ENCODE results near the gene HOXC10. TPM values are rescaled to one million over a fixed set of nuclear protein-coding genes. Genes with fewer than 3 reads are reported as not detected.

HOXC10 gene
- total RNA-seq, 1 experiment from 2014 or later: 6.9 TPM

DNA sequence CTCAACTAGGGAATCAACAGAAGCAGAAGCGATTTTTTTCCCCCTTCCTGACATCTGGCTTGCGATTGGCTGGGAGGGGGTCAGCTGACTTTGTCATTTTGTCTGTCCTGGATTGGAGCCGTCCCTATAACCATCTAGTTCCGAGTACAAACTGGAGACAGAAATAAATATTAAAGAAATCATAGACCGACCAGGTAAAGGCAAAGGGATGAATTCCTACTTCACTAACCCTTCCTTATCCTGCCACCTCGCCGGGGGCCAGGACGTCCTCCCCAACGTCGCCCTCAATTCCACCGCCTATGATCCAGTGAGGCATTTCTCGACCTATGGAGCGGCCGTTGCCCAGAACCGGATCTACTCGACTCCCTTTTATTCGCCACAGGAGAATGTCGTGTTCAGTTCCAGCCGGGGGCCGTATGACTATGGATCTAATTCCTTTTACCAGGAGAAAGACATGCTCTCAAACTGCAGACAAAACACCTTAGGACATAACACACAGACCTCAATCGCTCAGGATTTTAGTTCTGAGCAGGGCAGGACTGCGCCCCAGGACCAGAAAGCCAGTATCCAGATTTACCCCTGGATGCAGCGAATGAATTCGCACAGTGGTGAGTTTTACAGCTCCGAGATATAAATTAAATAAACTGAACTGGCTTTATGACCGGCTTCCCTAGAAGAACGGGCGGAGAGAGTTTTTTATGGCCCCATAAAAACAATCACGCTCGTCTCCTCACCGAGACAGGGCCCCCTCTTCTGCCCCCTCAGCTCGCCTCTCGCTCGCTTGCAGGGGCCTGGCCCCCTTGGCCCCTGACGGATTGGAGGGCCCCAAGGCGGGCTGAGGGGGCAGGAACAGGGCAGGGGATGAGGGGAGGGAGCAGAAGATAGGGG is 43.6 kb downstream of the HOXC10 start, which contains the start of gene HOXC6:
Gene HOXC6, plus strand, starts transcription at position 127 of the 888 bp plus-strand sequence. Its CDS starts 82 bp downstream, at position 209.
- DNase-seq (ENCODE audit: low read depth): peak; percentile 72

GRCh38 chr12:54029529-54030441 is 44.8 kb downstream of the HOXC10 start:
- no peak for DNase-seq (ENCODE audit: low read depth)

DNA sequence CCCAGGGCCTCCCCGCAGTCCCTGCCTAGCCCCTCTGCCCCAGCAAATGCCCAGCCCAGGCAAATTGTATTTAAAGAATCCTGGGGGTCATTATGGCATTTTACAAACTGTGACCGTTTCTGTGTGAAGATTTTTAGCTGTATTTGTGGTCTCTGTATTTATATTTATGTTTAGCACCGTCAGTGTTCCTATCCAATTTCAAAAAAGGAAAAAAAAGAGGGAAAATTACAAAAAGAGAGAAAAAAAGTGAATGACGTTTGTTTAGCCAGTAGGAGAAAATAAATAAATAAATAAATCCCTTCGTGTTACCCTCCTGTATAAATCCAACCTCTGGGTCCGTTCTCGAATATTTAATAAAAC is 45.5 kb downstream of the HOXC10 start:
- no peak for DNase-seq (ENCODE audit: low read depth)

- no peak for DNase-seq (ENCODE audit: low read depth)
Observed at GRCh38 chr12:54030889-54031471, 46.0 kb downstream of the HOXC10 start.

DNA sequence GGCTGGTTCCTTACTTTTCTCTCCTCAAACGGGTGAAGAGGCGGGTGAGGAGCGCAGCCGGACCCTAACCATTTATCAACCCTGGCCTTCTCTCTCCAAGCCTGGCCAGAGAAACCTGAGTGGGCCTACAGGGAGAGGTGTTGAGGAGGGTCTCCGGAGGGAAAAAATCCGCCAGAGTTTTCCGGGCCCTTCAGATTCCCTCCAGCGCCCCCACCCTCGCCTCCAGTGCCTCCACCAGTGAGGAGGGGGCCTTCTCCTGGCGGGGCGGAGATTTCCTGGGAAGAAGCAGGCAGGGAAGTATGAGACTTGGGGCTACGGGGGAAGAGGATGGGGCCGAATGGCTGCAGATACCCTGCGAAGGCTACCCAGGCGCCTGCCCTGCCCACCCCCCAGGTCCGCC is 46.5 kb downstream of the HOXC10 start:
- no peak for DNase-seq (ENCODE audit: low read depth)

DNA sequence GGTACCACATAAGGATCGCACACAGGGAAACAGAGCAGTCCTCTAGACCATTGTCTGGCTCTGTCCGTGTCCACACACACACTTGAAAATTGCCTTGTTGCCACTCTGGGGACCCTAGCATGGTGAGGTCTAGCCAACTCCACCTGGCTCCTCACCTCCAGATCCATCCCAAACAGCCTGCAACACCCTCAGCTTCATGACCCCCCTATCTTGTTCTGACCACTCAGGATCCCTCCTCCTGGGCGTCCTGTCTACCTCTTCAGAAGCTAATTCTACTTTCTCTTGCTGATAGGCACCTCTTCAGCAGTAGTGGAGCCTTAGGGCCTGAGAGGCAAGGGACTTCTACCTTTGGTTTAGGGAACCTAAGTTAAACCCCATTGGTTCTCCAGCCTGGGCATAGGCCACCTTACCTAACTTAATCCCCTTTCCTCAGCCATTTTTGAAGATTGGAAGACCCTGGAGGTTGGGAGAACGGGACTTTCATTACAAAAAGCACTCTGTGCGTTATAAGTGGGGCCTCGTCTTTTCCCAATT is 47.2 kb downstream of the HOXC10 start:
- no peak for DNase-seq (ENCODE audit: low read depth)

DNA sequence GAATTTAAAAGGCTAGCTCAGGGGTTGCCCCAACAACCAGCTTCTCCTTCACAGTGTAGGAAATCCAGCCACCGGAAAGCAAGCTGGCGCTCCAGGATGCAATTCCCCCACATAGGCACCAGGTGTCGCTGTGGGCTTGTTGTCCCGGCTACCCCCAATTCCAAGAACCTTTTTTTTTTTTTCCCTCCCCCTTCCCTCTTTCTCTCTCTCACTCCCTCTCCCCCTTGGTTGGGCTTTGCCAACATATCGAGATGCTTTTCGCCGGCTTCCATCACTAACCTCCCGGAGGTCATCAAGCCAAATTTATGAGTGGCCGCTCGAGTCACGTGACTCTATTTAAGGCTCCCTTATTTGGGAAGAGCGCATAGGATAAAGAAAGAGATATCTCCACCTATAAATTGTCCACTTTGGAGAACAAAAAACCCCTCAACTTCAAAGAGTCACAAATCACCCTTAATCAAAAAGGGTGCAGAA is 47.7 kb downstream of the HOXC10 start, which contains the start of gene HOXC5:
Gene HOXC5, plus strand, starts transcription at position 424 of the 474 bp plus-strand sequence. CDS start 73 bp downstream, outside the sequence.
- peak; percentile 91 for DNase-seq (ENCODE audit: low read depth)

GRCh38 chr12:54033106-54033979 is 48.4 kb downstream of the HOXC10 start:
- peak; percentile 63 for DNase-seq (ENCODE audit: low read depth)

DNA sequence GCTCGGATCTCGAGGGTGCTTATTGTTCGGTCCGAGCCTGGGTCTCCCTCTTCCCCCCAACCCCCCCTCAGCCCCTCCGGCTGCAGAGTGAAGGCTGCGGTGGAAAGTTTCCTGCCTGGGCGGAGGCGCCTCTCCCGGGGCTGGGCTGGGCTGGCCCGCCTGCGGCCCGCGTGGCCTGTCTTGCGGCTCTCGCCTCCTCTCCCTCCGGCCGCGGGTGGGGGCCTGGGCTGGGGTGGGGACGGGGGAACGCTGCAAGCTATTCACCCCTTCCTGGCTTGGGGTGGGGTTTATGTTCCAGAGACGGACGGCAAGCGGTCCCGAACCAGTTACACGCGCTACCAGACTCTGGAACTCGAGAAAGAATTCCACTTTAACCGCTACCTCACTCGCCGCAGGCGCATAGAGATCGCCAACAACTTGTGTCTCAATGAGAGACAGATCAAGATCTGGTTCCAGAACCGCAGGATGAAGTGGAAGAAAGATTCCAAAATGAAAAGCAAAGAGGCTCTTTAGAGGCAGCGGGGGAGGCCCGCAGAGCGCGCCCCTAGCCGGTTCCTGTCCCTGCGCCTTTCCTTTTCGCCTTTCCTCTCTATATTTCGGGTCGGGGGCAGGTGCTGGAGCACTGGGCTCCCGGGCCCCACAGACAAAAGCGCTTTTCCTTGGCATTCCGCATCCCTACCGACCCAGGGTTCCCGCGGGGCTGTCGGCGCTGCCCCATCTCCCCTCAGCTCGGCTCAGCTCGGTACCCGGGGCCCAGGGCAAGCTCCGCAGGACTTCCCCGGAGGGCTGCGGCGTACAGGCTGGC is 49.2 kb downstream of the HOXC10 start:
- no peak for DNase-seq (ENCODE audit: low read depth)

DNA sequence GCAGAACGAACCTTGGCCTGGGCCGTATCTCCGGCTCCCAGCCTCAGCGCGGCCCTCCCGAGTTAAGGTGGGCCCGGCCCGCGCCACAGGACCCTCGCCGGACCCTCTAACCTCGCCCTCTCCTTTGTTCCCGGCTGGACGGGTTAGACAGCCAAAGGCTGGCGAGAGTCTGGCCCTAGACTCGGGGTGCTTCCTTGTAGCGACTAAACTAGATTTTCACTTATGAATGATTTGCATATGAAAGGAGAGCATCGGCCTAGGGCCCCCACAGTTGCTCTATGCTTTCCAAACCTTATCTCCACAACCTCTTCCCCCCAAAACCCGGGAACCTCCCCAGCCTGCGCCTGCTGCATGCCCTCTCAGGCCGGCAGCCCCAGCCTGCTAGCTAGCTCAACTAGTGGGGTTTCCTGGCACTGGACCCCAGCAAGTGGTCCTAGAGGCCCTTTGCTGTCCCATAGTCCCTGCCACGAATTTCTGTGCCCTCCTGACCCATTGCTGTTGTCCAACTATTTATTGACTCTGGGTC is 49.9 kb downstream of the HOXC10 start:
- DNase-seq (ENCODE audit: low read depth): no peak

DNA sequence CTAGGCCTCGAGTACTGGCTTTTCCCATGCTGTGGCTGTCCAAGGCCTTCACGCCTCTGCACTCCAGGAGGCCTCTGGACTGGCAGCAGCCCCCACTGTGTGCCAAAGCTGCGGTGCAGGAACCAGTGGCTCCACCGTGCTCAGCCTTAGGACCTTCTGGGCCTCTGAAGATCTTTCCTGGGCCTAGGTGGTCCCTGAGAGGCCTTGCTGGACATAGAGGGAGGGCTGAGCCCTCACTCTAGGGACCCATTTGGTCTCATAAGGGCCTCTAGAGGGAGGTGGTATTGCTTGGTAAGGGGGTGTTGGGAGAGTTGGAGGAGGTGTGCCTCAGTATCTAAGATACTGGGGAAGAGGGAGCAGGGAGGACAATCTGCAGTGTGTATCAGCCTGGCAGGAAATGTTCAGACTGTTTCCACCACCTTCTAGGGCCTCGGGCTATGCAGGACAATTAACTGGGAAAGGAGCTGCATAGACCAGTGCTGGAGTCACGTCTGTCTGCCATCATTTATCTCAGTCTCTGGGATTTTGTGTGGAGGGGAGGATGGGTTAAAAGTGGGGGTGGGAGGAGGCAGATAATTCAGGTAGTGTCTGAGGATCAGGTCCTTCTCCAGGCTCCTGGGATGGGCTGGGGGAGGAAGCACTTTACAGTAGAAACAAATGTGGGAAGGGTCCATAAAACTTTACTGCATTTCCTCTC is 50.8 kb downstream of the HOXC10 start:
- DNase-seq (ENCODE audit: low read depth): no peak

GRCh38 chr12:54036620-54037359 is 51.8 kb downstream of the HOXC10 start:
- peak; percentile 72 for DNase-seq (ENCODE audit: low read depth)

- DNase-seq (ENCODE audit: low read depth): no peak
Observed at GRCh38 chr12:54037360-54038283, 52.7 kb downstream of the HOXC10 start.

- DNase-seq (ENCODE audit: low read depth): no peak
Observed at GRCh38 chr12:54038284-54038870, 53.4 kb downstream of the HOXC10 start.

GRCh38 chr12:54038871-54039414 is 54.0 kb downstream of the HOXC10 start:
- DNase-seq (ENCODE audit: low read depth): no peak

Measured in LHCN-M2 (cell line).